ENCODE data around the gene POMP. TPM values are rescaled to one million over a fixed set of nuclear protein-coding genes. Genes with fewer than 3 reads are reported as not detected.
"Not testable (repeated sequence)": the region's sequence is repeated elsewhere in the genome, so short reads cannot be mapped to it uniquely, and the experiment has no call there.

Gene POMP
- total RNA-seq, 1 experiment from 2014 or later: 102 TPM

GRCh38 chr13:28683169-28683568, 24.2 kb downstream of the POMP start:
- H3K79me2 ChIP-seq (ENCODE audit: insufficient read depth, low read length); H3K27ac Mint-ChIP-seq; H3T11ph ChIP-seq (ENCODE audit: low read length); H4K5ac ChIP-seq (ENCODE audit: insufficient read length, low read depth, low read length); H3K18ac ChIP-seq (ENCODE audit: insufficient read length, low read depth, low read length); H3K23me2 ChIP-seq (ENCODE audit: insufficient read length, low read depth, low read length, poor library complexity, severe bottlenecking); H3K4me1 ChIP-seq (ENCODE audit: insufficient read depth, low read length); H2BK5ac ChIP-seq (ENCODE audit: insufficient read length, low read length); H3K79me1 ChIP-seq (ENCODE audit: insufficient read depth, low read depth, low read length, poor library complexity, severe bottlenecking); H3K14ac ChIP-seq (ENCODE audit: insufficient read depth, low read length); H4K8ac ChIP-seq (replicated peaks; ENCODE audit: insufficient read length, low read depth, low read length); H2BK12ac ChIP-seq (ENCODE audit: insufficient read length, low read depth, low read length); H3K9me3 ChIP-seq (ENCODE audit: control insufficient read depth, low read depth, low read length); H2BK120ac ChIP-seq (ENCODE audit: low read depth, low read length, poor library complexity, severe bottlenecking); H3K4me3 Mint-ChIP-seq; DNase-seq; H3K23ac ChIP-seq (ENCODE audit: insufficient read length, low read depth, low read length); H4K91ac ChIP-seq (ENCODE audit: insufficient read length, low read depth, low read length); H3K56ac ChIP-seq (ENCODE audit: insufficient read length, low read depth, low read length); H3K27me3 Mint-ChIP-seq (ENCODE audit: low read depth); H3K9me3 Mint-ChIP-seq; H2BK15ac ChIP-seq (ENCODE audit: low read depth, low read length); H2AFZ ChIP-seq (ENCODE audit: low read length); H2AK5ac ChIP-seq (ENCODE audit: insufficient read length, low read length); H3K27ac ChIP-seq (ENCODE audit: insufficient read length, low read depth, low read length); H3K27me3 ChIP-seq (ENCODE audit: insufficient read depth, low read length); H2BK20ac ChIP-seq (ENCODE audit: low read depth, low read length, poor library complexity, severe bottlenecking); H3K9ac ChIP-seq (ENCODE audit: extremely low read depth, insufficient read length, low read length); H3K4ac ChIP-seq (ENCODE audit: low read depth, low read length); H4K20me1 ChIP-seq (ENCODE audit: control insufficient read depth, insufficient read depth, insufficient read length); H3K4me2 ChIP-seq (ENCODE audit: insufficient read depth, insufficient read length, low read length): not testable (repeated sequence)
- 0 out of 3 replicates have a peak, but pooled peaks have one; percentile 10 for TF ChIP-seq CTCF (conservative IDR thresholded peaks at IDR 0.05)
- Mint-ChIP-seq H3K36me3 (ENCODE audit: insufficient read depth in 1 of 3, low read depth in 3 of 3) (peaks cover 3 to 13% (median 11%) of the 10 kb centered on the region in 3 experiments; a peak in 5 of 7 replicates), H3K4me1 (peaks cover 10 to 17% of the 10 kb centered on the region in 2 experiments)
- WGBS (ENCODE audit: extremely low coverage, insufficient read length, low lambda C conversion rate): no CpG with 5 or more reads among the region's 8 CpGs

Measured in H9 (cell line).